SK-N-MC (cell line): ENCODE results near the gene CCBE1.

ENCODE experiments used
- DNase-seq: peaks from one replicate; pipeline ENCODE4 v3.0.0-alpha.2; 2011; ENCODE audit warnings: low read depth, low spot score
- H3K27ac ChIP-seq: fragments of 200-600 bp; sonication (generic); 2 replicates; pipeline ENCODE4 v1.5.1; 2016; ENCODE audit warnings: mixed run types
- H3K36me3 ChIP-seq: fragments of 200-600 bp; sonication (generic); 2 replicates; pipeline ENCODE4 v1.6.1; 2017; ENCODE audit warnings: antibody characterized with exemption, low read length, mixed read lengths; ENCODE audit not compliant: insufficient read depth
- H3K4me3 ChIP-seq: fragments of 200-600 bp; sonication (generic); 2 replicates; pipeline ENCODE4 v1.5.1; 2016
- H3K9ac ChIP-seq: fragments of 200-600 bp; sonication (generic); 2 replicates; pipeline ENCODE4 v1.8.0; 2017; ENCODE audit warnings: mixed run types, mixed read lengths; ENCODE audit not compliant: insufficient read length
- H3K9me3 ChIP-seq: fragments of 200-600 bp; sonication (generic); 2 replicates; pipeline ENCODE4 v1.6.1; 2017; ENCODE audit warnings: low read depth, mild to moderate bottlenecking, antibody characterized with exemption, low read length, moderate library complexity, mixed read lengths
- EZH2 ChIP-seq: fragments of 200-600 bp; sonication (generic); IDR thresholded peaks from one replicate; pipeline ENCODE4 v1.6.1; 2017; ENCODE audit warnings: antibody characterized with exemption
- FOXP2 ChIP-seq: optimal IDR thresholded peaks from 2 replicates; pipeline ENCODE3; 2011; ENCODE audit warnings: mild to moderate bottlenecking, moderate library complexity; ENCODE audit not compliant: insufficient read depth; ENCODE audit errors: extremely low read length, control extremely low read depth
- POLR2AphosphoS5 ChIP-seq: IDR thresholded peaks from 2 replicates; pipeline ENCODE4 v1.6.1; 2012; ENCODE audit warnings: mild to moderate bottlenecking, low read depth, low read length, borderline replicate concordance

The CCBE1 gene

GRCh38 chr18:59694824-59695223, 2.4 kb downstream of the CCBE1 start:
- no peak overlapping the region for H3K4me3 ChIP-seq
- H3K27ac ChIP-seq: no peak overlapping the region
- no peak for DNase-seq
- TF ChIP-seq EZH2: no peak
- TF ChIP-seq POLR2AphosphoS5: no peak
- H3K9me3 ChIP-seq: no peaks in the 10 kb centered on the region
- no peak overlapping the region for H3K9ac ChIP-seq
- no peaks in the 10 kb centered on the region for H3K36me3 ChIP-seq

- no peak for DNase-seq
- no peak overlapping the region for H3K27ac ChIP-seq
- H3K4me3 ChIP-seq: no peak overlapping the region
- H3K9ac ChIP-seq: no peak overlapping the region
- no peak for TF ChIP-seq POLR2AphosphoS5
- TF ChIP-seq FOXP2: no peak
- no peak for TF ChIP-seq EZH2
- no peaks in the 10 kb centered on the region for H3K9me3 ChIP-seq
- no peaks in the 10 kb centered on the region for H3K36me3 ChIP-seq
Observed at GRCh38 chr18:59691996-59692395, 5.2 kb downstream of the CCBE1 start.

- DNase-seq: no peak
Observed at GRCh38 chr18:59690996-59691395, 6.2 kb downstream of the CCBE1 start.

GRCh38 chr18:59690186-59690982, 6.8 kb downstream of the CCBE1 start:
- Histone ChIP-seq H3K27ac (no peak overlapping the region), H3K4me3 (no peak overlapping the region), H3K9me3 (no peaks in the 10 kb centered on the region), H3K9ac (no peak overlapping the region), H3K36me3 (no peaks in the 10 kb centered on the region)
- DNase-seq: no peak
- TF ChIP-seq EZH2 (no peak), POLR2AphosphoS5 (no peak), FOXP2 (no peak)

More at GRCh38 chr18:59690996-59691395, 6.2 kb downstream of the CCBE1 start:
- TF ChIP-seq POLR2AphosphoS5: no peak
- no peak for TF ChIP-seq EZH2
- no peak for TF ChIP-seq FOXP2
- Histone ChIP-seq H3K27ac (no peak overlapping the region), H3K4me3 (no peak overlapping the region), H3K36me3 (no peaks in the 10 kb centered on the region), H3K9ac (no peak overlapping the region), H3K9me3 (no peaks in the 10 kb centered on the region)

- no peak overlapping the region for H3K9ac ChIP-seq
- DNase-seq: no peak
- no peak overlapping the region for H3K4me3 ChIP-seq
- no peaks in the 10 kb centered on the region for H3K9me3 ChIP-seq
- H3K36me3 ChIP-seq: no peaks in the 10 kb centered on the region
- H3K27ac ChIP-seq: no peak overlapping the region
- TF ChIP-seq EZH2 (no peak), FOXP2 (no peak), POLR2AphosphoS5 (no peak)
Observed at GRCh38 chr18:59689756-59690155, 7.5 kb downstream of the CCBE1 start.

- no peak overlapping the region for H3K27ac ChIP-seq
- no peak for DNase-seq
- no peaks in the 10 kb centered on the region for H3K9me3 ChIP-seq
- TF ChIP-seq POLR2AphosphoS5 (no peak), EZH2 (no peak), FOXP2 (no peak)
- H3K9ac ChIP-seq: no peak overlapping the region
- H3K36me3 ChIP-seq: no peaks in the 10 kb centered on the region
- H3K4me3 ChIP-seq: no peak overlapping the region
Observed at GRCh38 chr18:59686260-59686659, 11.0 kb downstream of the CCBE1 start.

- no peak for DNase-seq
- TF ChIP-seq POLR2AphosphoS5 (no peak), FOXP2 (no peak), EZH2 (no peak)
- Histone ChIP-seq H3K27ac (no peak overlapping the region), H3K4me3 (no peak overlapping the region), H3K9me3 (no peaks in the 10 kb centered on the region), H3K36me3 (no peaks in the 10 kb centered on the region), H3K9ac (no peak overlapping the region)
Observed at GRCh38 chr18:59685501-59685900, 11.7 kb downstream of the CCBE1 start.

- Histone ChIP-seq H3K4me3 (no peak overlapping the region), H3K9me3 (no peaks in the 10 kb centered on the region), H3K27ac (no peak overlapping the region), H3K9ac (no peak overlapping the region), H3K36me3 (no peaks in the 10 kb centered on the region)
- DNase-seq: no peak
- TF ChIP-seq POLR2AphosphoS5 (no peak), EZH2 (no peak), FOXP2 (no peak)
Observed at GRCh38 chr18:59684777-59685176, 12.4 kb downstream of the CCBE1 start.
